ENCODE data around the gene AOC1.

DNA sequence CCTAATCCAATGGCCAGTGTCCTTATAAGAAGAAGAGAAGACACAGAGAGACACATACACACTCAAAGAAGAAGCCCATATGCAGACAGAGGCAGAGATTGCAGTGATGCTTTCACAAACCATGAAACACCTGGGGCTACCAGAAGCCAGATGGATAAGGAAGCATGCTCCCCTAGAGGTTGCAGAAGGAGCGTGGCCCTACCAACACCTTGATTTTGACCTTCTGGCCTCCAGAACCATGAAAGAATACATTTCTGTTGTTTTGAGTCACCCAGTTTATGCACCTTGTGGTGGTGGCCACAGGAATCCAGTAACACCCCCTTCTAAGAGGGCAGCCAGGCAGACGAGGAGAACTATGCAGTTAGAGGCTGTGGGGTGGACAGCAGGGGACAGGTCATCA, 43.5 kb downstream of the AOC1 start:
- TF ChIP-seq, protein P1, sequence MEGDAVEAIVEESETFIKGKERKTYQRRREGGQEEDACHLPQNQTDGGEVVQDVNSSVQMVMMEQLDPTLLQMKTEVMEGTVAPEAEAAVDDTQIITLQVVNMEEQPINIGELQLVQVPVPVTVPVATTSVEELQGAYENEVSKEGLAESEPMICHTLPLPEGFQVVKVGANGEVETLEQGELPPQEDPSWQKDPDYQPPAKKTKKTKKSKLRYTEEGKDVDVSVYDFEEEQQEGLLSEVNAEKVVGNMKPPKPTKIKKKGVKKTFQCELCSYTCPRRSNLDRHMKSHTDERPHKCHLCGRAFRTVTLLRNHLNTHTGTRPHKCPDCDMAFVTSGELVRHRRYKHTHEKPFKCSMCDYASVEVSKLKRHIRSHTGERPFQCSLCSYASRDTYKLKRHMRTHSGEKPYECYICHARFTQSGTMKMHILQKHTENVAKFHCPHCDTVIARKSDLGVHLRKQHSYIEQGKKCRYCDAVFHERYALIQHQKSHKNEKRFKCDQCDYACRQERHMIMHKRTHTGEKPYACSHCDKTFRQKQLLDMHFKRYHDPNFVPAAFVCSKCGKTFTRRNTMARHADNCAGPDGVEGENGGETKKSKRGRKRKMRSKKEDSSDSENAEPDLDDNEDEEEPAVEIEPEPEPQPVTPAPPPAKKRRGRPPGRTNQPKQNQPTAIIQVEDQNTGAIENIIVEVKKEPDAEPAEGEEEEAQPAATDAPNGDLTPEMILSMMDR (IDR thresholded peaks at IDR 0.05), result no peak
- TF ChIP-seq POLR2A (IDR thresholded peaks at IDR 0.05), result no peak
